ENCODE data around the gene COQ10A. TPM values are rescaled to one million over a fixed set of nuclear protein-coding genes. Genes with fewer than 3 reads are reported as not detected.

COQ10A gene
- total and polyA plus RNA-seq, 9 of the 15 experiments (the other 6 are each of a cell fraction or from before 2014, with no cell fraction given), result 3.1 to 26.4 (median 12.7) TPM

DNA sequence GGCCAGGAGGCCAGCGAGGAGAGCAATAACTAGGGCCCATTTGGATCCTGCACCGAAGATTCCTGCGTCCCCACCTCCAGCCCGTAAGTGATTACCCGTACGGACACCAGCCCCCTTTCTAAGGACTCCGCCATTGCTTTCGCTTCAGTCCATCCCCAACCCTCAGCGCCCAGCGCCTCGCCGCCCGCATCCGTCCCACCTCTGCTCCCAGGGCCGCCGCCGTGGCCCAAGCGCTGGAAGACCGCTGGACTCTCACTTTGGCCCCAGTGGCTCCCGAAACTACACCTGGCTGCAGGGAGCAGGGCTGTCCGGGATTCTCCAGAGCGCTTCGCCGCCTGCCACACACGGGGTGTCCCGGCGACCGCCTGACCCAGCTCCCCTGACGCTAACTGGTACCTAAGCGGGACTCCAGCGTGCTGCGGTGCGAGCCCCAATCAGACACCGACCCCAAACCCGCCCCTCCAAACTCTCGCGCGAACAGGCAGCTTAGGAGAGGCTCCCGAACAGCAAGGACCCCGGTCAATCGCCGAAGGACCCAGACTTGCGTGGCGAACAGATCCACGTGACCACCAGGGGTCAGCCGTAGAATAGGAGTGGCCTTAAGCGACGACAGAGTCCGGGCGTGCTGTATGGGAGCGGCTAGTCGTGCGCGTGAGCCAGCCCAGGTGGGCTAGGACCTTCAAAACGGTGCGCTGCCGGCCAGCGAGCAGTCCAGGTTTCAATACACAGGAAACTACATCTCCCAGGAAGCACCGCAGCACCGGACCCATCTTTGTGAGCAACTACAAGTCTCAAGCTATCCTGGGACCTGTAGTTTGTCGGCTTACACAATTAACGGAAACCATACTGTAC lies 49.1 kb downstream of the COQ10A start, which contains the start of gene CNPY2 (continued):
- no peak for TF ChIP-seq ILF3 (IDR thresholded peaks at IDR 0.05; ENCODE audit: borderline replicate concordance)
- TF ChIP-seq, protein P1, sequence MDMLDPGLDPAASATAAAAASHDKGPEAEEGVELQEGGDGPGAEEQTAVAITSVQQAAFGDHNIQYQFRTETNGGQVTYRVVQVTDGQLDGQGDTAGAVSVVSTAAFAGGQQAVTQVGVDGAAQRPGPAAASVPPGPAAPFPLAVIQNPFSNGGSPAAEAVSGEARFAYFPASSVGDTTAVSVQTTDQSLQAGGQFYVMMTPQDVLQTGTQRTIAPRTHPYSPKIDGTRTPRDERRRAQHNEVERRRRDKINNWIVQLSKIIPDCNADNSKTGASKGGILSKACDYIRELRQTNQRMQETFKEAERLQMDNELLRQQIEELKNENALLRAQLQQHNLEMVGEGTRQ (CRISPR knock-in tag; IDR thresholded peaks at IDR 0.05), result peak; percentile 80
- TF ChIP-seq L3MBTL2 (IDR thresholded peaks at IDR 0.05), result peak; percentile 85
- TF ChIP-seq DDX20 (tag; IDR thresholded peaks at IDR 0.05; ENCODE audit: low read depth), result no peak
- peak; percentile 84 for TF ChIP-seq DACH1 (IDR thresholded peaks at IDR 0.05; ENCODE audit: partially characterized antibody)
- peak; percentile 92 for TF ChIP-seq CTBP1 (IDR thresholded peaks at IDR 0.05; ENCODE audit: borderline replicate concordance)
- TF ChIP-seq ESRRA (IDR thresholded peaks at IDR 0.05; ENCODE audit: borderline replicate concordance, low read depth), result 0 out of 2 replicates have a peak, but pooled peaks have one; percentile 24
- no peak for TF ChIP-seq ZKSCAN3 (CRISPR knock-in tag; IDR thresholded peaks at IDR 0.05)
- TF ChIP-seq POLR2H (tag; IDR thresholded peaks at IDR 0.05; ENCODE audit: low read depth), result peak; percentile 69
- TF ChIP-seq ZNF165 (CRISPR knock-in tag; IDR thresholded peaks at IDR 0.05; ENCODE audit: borderline replicate concordance), result no peak
- TF ChIP-seq ZC3H4 (CRISPR knock-in tag; IDR thresholded peaks at IDR 0.05; ENCODE audit: borderline replicate concordance), result no peak
- peak; percentile 84 for TF ChIP-seq TAF9B (IDR thresholded peaks at IDR 0.05; ENCODE audit: partially characterized antibody)
- TF ChIP-seq CEBPG (CRISPR knock-in tag; IDR thresholded peaks at IDR 0.05), result peak; percentile 45; the same call in 1 of the 2 replicates
- TF ChIP-seq CEBPG (tag; conservative IDR thresholded peaks at IDR 0.05 in 1 of 2, IDR thresholded peaks at IDR 0.05 in 1 of 2), result no peak
- peak; percentile 98 for TF ChIP-seq CHD2 (IDR thresholded peaks at IDR 0.05; ENCODE audit: low read depth, low read length)
- TF ChIP-seq C11orf30 (IDR thresholded peaks at IDR 0.05; ENCODE audit: low read depth), result peak; percentile 73
- TF ChIP-seq NBN (IDR thresholded peaks at IDR 0.05; ENCODE audit: low read depth), result 0 out of 2 replicates have a peak, but pooled peaks have one; percentile 37
- TF ChIP-seq TAF15 (IDR thresholded peaks at IDR 0.05; ENCODE audit: low read depth, low read length), result no peak
- TF ChIP-seq, protein P2, sequence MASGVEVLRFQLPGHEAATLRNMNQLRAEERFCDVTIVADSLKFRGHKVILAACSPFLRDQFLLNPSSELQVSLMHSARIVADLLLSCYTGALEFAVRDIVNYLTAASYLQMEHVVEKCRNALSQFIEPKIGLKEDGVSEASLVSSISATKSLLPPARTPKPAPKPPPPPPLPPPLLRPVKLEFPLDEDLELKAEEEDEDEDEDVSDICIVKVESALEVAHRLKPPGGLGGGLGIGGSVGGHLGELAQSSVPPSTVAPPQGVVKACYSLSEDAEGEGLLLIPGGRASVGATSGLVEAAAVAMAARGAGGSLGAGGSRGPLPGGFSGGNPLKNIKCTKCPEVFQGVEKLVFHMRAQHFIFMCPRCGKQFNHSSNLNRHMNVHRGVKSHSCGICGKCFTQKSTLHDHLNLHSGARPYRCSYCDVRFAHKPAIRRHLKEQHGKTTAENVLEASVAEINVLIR (CRISPR knock-in tag; IDR thresholded peaks at IDR 0.05), result no peak
- no peak for TF ChIP-seq SOX6 (IDR thresholded peaks at IDR 0.05)
- TF ChIP-seq, protein P3, sequence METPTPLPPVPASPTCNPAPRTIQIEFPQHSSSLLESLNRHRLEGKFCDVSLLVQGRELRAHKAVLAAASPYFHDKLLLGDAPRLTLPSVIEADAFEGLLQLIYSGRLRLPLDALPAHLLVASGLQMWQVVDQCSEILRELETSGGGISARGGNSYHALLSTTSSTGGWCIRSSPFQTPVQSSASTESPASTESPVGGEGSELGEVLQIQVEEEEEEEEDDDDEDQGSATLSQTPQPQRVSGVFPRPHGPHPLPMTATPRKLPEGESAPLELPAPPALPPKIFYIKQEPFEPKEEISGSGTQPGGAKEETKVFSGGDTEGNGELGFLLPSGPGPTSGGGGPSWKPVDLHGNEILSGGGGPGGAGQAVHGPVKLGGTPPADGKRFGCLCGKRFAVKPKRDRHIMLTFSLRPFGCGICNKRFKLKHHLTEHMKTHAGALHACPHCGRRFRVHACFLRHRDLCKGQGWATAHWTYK (CRISPR knock-in tag; IDR thresholded peaks at IDR 0.05), result 0 out of 2 replicates have a peak, but pooled peaks have one; percentile 21
- no peak for TF ChIP-seq PHF21A (IDR thresholded peaks at IDR 0.05; ENCODE audit: borderline replicate concordance, low read depth)
- no peak for TF ChIP-seq RBM34 (IDR thresholded peaks at IDR 0.05; ENCODE audit: borderline replicate concordance, insufficient read depth, low read length)
- peak; percentile 85; the same call in 1 of the 2 replicates for TF ChIP-seq PHF8 (IDR thresholded peaks at IDR 0.05; ENCODE audit: borderline replicate concordance, low read length)
- TF ChIP-seq, protein P4, sequence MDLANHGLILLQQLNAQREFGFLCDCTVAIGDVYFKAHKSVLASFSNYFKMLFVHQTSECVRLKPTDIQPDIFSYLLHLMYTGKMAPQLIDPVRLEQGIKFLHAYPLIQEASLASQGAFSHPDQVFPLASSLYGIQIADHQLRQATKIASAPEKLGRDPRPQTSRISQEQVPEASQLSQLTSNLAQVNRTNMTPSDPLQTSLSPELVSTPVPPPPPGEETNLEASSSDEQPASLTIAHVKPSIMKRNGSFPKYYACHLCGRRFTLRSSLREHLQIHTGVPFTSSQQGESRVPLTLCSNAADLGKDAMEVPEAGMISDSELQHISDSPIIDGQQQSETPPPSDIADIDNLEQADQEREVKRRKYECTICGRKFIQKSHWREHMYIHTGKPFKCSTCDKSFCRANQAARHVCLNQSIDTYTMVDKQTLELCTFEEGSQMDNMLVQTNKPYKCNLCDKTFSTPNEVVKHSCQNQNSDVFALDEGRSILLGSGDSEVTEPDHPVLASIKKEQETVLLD (IDR thresholded peaks at IDR 0.05), result 0 out of 2 replicates have a peak, but pooled peaks have one; percentile 19

Data from K562 (cell line).